Measurements from ENCODE around the gene CAPN8. TPM values are rescaled to one million over a fixed set of nuclear protein-coding genes. Genes with fewer than 3 reads are reported as not detected.
A peak's percentile ranks its signal among the peaks of the same experiment; 100 is the strongest.

The CAPN8 gene
- total RNA-seq, 1 donor from 2014 or later: 70.6 TPM

- no peaks in the 10 kb centered on the region for H3K4me1 ChIP-seq
- H3K36me3 ChIP-seq: no peaks in the 10 kb centered on the region
- H3K27ac ChIP-seq: no peak overlapping the region
- H3K4me3 ChIP-seq: no peak overlapping the region
- ATAC-seq (peak; percentile 81 to 87), DNase-seq (peak; percentile 74)
- intact Hi-C loops (cut with DNase I): no loop called here
- H3K27me3 ChIP-seq (ENCODE audit: low read depth): no peaks in the 10 kb centered on the region
- H3K9me3 ChIP-seq: no peaks in the 10 kb centered on the region
- TF ChIP-seq CTCF (IDR thresholded peaks at IDR 0.05): peak; percentile 63
Measured at GRCh38 chr1:223556414-223557129, 108.9 kb downstream of the CAPN8 start.

- Histone ChIP-seq H3K27ac (no peak overlapping the region), H3K36me3 (no peaks in the 10 kb centered on the region), H3K4me1 (peaks cover 3% of the 10 kb centered on the region), H3K4me3 (no peak overlapping the region), H3K27me3 (ENCODE audit: low read depth) (no peaks in the 10 kb centered on the region), H3K9me3 (no peaks in the 10 kb centered on the region)
- no peak for TF ChIP-seq CTCF (IDR thresholded peaks at IDR 0.05)
- no peak for ATAC-seq
- no peak for DNase-seq
- intact Hi-C loops (cut with DNase I): no loop called here
Measured at GRCh38 chr1:223553957-223554356, 111.5 kb downstream of the CAPN8 start.

- intact Hi-C loops (cut with DNase I): no loop called here
- no peaks in the 10 kb centered on the region for H3K36me3 ChIP-seq
- no peak for DNase-seq
- no peak overlapping the region for H3K4me3 ChIP-seq
- H3K27me3 ChIP-seq (ENCODE audit: low read depth): no peaks in the 10 kb centered on the region
- no peaks in the 10 kb centered on the region for H3K9me3 ChIP-seq
- no peak for TF ChIP-seq CTCF (IDR thresholded peaks at IDR 0.05)
- peaks cover 3% of the 10 kb centered on the region for H3K4me1 ChIP-seq
- no peak for ATAC-seq
- H3K27ac ChIP-seq: no peak overlapping the region
Measured at GRCh38 chr1:223551610-223552009, 113.9 kb downstream of the CAPN8 start.

DNA sequence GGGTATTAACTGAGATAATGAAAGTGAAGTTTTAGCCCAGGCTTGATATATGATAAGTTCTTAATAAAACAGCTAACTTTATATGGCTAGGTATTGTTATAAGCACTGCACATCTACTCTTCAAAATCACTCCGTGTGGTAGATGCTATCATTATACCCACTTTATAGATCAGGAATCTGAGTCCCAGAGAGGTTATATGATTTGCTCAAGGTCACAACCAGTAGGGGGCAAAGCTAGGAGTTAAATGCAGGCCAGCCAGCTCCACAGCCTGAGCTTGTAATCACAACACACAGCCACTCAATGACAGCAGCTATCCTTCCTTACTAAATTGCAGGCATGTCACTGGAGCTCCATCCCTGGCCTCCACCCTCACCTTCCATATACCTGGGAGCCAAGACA is 115.8 kb downstream of the CAPN8 start:
- no peak for ATAC-seq
- intact Hi-C loops (cut with DNase I): no loop called here
- no peak overlapping the region for H3K27ac ChIP-seq
- no peak for TF ChIP-seq CTCF (IDR thresholded peaks at IDR 0.05)
- H3K36me3 ChIP-seq: no peaks in the 10 kb centered on the region
- no peak overlapping the region for H3K4me3 ChIP-seq
- H3K9me3 ChIP-seq: no peaks in the 10 kb centered on the region
- no peak for DNase-seq
- peaks cover 3% of the 10 kb centered on the region for H3K4me1 ChIP-seq
- H3K27me3 ChIP-seq (ENCODE audit: low read depth): no peaks in the 10 kb centered on the region

- TF ChIP-seq CTCF (IDR thresholded peaks at IDR 0.05): no peak
- Histone ChIP-seq H3K27me3 (ENCODE audit: low read depth) (no peaks in the 10 kb centered on the region), H3K9me3 (no peaks in the 10 kb centered on the region), H3K27ac (no peak overlapping the region), H3K36me3 (no peaks in the 10 kb centered on the region), H3K4me1 (peaks cover 3% of the 10 kb centered on the region), H3K4me3 (no peak overlapping the region)
- intact Hi-C loops (cut with DNase I): no loop called here
- ATAC-seq (no peak), DNase-seq (no peak)
Measured at GRCh38 chr1:223547316-223548114, 118.0 kb downstream of the CAPN8 start.
